ENCODE data around the gene TNNT3.

DNA sequence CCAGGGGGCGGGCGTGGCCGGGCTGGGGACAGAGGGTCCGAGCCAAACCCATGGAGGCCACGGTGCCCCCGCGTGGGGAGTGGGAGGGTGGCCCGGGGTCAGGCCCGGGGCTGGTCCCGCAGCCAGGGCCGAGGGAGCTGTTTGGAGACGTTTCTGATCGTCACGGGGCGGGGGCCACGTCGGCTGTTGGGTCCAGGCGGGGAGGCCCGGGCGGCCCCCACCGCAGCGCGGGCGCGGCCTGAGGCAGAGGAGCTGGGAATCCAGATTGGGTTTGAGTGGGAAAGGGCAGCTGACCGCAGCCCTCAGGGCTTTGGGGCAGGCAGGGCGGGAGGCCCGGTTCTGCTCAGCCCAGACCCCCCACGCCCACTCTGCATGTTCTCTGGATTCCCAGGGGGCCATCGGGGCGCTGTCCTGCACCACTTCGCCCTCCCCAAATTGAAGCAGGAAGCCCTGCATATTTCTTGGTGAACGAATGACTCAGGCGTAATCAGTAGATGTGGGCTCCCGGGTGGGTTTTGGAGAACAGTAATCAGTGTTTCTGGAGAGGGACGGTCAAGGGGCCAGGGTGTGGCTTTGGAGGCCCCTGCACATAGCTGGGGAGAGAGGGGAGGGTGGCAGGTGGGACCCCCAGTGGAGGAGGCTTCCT lies 28.2 kb downstream of the TNNT3 start:
- TF ChIP-seq CTCF (IDR thresholded peaks at IDR 0.05): no peak
- no peak for TF ChIP-seq POLR2A (IDR thresholded peaks at IDR 0.05)

Data from thyroid gland (tissue), 4 donors.